Measurements from ENCODE around the gene GMPPB.
"Not testable (repeated sequence)": the region's sequence is repeated elsewhere in the genome, so short reads cannot be mapped to it uniquely, and the experiment has no call there.

Gene GMPPB

DNA sequence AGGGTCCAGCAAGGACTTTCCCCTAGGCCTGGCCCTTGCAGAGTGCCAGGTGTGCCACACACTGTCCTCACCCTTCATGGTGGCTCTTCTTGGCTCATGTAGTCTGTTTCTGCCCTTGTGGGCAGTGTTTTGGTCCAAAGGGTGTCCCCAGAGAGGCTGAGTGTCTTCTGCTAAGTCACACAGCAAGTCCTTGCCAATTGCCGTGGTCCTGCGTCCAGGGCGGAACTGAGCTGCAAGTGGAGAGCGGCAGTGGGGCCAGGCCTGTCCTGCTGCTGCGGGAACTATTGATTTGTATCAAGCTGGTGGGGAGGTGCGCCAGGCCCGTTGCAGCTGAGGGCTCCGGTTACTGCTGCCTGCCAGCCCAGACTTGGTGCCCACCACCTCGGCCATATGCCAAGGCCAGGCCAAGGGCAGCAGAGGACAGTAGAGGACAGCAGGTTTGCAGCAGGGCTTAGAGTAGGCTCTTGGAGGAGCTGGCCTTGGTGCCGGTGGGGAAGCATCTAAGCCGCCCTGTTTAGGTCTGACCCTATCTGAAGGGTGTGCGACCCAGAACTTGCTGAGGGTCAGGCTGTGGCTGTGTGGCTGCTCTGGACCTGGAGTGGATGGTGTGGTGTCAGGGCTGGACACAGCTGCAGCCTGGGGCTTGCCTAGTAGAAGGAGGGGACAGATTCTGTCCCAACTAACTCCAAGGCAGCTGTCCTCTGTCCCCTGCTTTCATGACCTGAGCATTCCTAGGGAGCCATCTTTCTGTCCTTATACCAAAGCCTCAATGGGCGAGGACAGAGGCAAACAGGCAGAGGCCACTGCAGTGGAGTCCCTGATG lies 8.8 kb downstream of the GMPPB start:
- no peak for DNase-seq (ENCODE audit: low read depth, low spot score)

GRCh38 chr3:49713336-49714105 lies 10.2 kb downstream of the GMPPB start:
- no peak for DNase-seq (ENCODE audit: low read depth, low spot score)

GRCh38 chr3:49712631-49713317 lies 11.0 kb downstream of the GMPPB start:
- no peak for DNase-seq (ENCODE audit: low read depth, low spot score)

GRCh38 chr3:49712166-49712565 lies 11.6 kb downstream of the GMPPB start:
- DNase-seq (ENCODE audit: low read depth, low spot score): no peak

DNA sequence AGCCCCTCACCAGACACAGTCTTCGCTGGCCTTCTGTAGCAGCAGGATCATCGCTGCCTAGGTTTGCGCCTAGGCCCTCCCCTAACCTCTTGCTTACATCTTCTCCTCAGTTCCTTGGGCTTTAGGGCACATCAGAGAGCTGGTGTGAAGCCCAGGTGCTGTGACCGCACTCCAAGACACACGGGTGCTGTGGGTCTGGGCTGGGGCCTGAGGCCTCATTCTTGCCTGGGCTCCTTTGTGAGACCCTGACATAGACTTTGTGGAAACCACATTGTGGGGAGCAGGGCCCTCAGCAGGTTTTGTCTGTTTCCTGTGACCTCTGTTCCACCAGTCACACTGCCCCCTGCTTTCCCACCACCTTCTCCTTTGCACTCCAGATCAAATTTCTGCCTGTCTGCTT lies 12.3 kb downstream of the GMPPB start:
- no peak for DNase-seq (ENCODE audit: low read depth, low spot score)

DNA sequence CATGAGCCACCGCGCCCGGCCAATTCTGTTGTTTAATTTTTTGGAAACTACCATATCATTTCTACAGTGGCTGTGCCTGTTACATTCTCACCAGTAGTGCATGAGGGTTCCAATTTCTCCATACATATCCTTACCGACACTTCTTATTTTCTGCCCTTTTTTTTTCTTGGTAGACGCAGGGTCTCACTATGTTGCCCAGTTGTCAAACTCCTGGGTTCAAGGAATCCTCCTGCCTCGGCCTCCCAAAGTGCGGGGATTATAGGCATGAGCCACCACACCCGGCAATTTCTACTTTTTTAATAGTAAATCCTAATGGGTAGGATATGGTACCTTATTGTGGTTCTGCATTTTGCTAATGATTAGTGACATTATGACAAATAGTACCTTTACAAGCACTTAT lies 13.9 kb downstream of the GMPPB start:
- DNase-seq (ENCODE audit: low read depth, low spot score): no peak

DNA sequence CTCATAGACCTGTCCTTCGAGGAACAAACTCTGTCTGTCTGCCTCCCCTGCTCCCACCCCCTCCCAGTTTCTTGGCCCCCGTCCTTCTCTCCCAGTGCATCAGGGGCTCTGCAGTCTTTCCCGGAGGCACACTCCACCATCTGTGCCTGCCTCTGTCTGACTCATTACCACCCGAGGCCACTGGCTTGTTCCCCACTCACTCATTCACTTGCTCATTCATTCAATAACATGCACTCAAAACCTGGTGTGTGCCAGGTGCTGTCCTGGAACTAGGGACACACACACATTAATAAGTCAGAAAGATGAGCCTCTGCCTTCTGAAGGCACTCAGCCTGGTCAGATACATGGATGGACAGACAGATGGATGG lies 16.7 kb downstream of the GMPPB start:
- no peak for DNase-seq (ENCODE audit: low read depth, low spot score)

- DNase-seq (ENCODE audit: low read depth, low spot score): no peak
These were observed 17.2 kb downstream of the GMPPB start for GRCh38 chr3:49706456-49707112.

DNA sequence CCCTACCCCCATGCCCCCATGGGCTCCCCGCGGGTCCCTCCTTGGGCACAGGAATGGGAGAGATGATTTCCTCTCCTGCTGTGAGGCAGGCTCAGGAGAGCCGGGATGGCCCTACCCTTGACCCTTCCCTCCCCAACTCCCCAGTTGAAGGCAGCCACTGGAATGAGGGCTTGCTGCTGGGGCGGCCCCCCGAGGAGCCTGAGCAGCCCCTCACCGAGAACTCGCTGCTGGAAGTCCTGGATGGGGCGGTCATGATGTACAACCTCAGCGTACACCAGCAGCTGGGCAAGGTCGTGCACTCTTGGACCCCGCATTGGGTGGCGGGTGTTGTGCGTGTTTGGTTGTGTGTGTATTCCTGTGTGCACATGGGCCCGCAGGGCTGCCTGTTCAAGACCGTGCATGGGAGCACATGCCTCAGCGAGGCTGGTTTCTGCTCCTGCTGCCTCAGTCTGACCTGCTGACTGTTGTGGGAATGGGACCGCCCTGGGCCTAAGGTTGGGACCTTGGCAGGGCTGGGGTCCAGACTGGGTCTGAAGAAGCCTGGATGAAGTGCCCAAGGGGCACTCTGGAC lies 18.3 kb downstream of the GMPPB start:
- no peak for DNase-seq (ENCODE audit: low read depth, low spot score)

DNA sequence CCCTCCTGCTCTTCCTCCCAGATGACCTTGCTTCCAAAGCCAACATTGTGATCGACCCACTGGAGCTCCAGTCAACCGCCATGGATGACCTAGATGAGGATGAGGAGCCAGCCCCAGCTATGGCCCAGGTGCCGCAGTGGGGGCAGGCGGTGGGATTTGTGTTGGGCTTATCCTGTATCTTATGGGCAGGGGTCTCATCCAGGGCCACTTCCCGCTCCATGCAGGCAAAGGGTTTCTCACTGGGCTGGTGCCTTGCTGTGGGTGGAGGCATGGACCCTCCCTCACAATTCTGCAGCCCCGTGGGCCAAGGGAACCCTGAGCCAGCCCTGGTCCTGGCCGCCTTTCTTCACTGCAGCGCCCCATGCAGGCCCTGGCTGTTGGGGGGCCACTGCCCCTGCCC lies 19.1 kb downstream of the GMPPB start:
- DNase-seq (ENCODE audit: low read depth, low spot score): no peak

- no peak for DNase-seq (ENCODE audit: low read depth, low spot score)
These were observed 19.8 kb downstream of the GMPPB start for GRCh38 chr3:49703956-49704355.

GRCh38 chr3:49703443-49703927 lies 20.3 kb downstream of the GMPPB start:
- DNase-seq (ENCODE audit: low read depth, low spot score): peak; percentile 25

- DNase-seq (ENCODE audit: low read depth, low spot score): no peak
These were observed 21.1 kb downstream of the GMPPB start for GRCh38 chr3:49702672-49703071.

DNA sequence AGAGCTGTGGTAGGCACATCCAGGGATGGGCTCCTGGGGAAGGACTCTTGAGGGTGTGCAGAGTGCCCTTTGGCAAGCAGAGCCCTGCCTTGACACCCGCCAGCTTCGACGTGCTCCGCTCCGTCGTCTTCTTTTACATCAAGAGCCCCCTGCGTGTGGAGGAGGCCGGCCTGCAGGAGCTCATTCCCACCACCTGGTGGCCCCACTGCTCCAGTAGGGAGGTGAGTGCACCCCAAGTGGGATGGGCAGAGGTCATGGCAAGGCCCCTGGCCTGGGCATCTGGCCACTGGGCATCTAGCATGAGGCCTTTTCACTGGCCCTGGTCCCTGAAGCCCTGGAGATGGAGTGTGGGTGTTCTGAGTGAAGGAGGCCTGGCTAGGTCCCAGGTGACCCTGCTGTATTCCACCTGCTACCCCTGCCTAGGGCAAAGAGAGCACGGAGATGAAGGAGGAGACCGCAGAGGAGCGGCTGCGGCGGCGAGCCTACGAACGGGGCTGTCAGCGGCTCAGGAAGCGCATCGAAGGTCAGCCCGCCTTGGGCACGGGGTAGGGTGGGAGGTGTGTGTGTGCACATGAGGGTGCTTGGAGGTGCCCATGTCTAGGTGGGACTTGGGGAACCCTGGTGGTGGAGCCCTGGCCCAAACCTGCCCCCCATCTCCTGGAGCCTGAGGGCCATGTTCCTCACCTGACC lies 22.2 kb downstream of the GMPPB start:
- no peak for DNase-seq (ENCODE audit: low read depth, low spot score)

DNA sequence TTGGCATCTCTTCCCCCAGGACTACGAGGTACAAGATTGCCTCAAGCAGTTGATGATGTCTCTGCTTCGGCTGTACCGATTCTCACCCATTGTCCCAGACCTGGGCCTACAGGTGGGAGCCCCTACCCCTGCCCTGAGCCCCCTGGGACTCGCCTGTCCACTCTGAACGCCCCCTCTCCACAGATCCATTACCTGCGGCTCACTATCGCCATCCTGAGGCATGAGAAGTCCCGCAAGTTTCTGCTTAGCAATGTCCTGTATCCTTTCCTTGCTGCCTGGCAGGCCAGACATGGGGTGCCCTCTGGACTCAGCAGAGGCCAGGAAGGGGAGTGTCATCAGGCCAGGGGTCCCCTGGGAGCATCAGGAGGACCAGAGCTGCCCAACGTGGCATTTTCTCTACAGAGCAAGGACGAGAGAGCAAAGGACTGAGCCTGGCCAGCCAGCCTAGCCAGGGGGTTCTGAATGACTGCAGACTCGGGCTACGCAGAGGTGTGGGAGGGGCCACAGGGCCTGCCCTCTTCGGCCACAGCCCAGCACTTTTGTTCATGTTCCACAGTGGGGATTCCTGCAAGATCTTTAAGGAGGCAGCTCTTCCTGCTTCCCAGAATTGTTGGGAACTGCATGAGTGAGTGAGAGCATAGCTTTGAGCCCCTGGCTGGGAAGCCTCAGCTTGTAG lies 23.2 kb downstream of the GMPPB start:
- no peak for DNase-seq (ENCODE audit: low read depth, low spot score)

DNA sequence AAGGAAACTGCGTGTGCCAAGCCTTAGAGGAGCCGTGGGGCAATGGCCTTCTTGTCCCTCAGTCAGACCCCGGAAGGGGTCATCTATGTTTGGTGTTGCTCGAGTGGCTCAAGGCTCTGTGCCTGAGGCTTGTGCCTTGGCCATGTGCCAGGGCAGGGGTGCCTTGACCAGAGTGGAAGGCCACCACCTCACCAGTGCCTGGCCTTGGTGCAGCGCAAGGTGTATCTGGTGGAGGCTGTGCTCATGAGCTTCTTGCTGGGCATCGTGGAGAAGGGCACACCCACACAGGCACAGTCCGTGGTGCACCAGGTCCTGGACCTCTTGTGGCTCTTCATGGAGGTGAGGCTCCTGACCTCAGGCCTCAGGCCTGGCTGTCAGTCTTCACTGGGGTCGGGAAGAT lies 23.7 kb downstream of the GMPPB start:
- DNase-seq (ENCODE audit: low read depth, low spot score): no peak

DNA sequence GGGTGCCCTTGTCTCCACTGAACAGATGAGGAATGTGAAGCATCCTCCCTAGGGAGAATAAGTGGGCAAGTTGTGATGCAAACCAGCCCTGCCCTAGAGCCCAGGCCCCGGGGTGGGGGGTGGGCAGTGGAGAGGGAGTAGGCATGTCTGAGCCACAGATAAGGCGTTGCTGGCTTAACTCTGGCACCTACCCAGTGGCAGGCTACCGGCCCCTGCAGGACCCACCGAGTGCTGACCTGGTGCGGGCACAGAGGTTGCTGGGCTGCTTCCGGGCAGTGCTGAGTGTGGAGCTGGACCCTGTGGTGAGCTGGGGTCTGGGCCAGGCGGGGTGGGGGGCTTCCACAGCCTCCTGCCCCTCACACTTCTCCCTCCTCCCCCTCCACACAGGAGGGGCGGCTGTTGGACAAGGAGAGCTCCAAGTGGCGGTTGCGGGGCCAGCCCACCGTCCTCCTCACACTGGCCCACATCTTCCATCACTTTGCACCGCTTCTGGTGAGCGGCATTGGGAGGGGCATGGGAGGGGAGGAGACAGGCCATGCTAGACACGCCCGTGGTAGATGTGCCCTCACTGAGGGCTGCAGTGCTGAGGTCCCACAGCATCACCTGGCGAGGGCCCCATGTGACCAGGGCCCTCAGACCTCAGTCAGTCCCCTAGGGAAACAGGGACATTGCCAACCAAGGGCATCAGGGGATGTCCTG lies 24.3 kb downstream of the GMPPB start:
- no peak for DNase-seq (ENCODE audit: low read depth, low spot score)

DNA sequence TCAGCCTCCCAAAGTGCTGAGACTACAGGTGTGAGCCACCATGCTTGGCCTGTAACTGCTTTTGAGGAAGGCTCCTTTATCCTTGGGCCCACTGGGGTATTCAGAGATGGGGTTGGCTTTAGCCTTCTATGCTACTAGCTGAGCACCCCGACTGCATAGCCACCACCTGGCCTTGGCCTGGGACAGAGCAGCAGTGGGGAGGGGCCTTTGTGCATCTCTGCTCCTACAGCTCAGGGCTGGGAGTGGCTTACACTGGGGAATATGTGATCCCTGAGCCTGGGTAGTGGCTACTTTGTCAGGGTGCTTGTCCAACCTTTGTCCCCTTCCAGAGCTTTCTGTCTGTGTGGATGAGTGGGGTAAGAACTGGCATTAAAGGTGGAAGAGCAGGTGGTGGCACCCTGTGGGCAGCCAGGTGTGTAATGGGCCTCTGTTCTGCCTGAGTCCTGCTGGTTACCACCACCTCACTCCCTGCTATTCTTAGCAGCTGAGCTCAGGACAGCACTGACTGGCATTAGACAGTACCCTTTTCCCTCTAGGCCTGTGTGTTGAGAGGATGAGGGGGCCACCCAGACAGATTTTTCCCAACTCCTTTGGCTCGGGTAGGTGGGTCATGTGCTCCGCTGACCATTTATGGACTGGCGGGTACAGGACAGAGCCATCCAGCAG lies 28.3 kb downstream of the GMPPB start:
- DNase-seq (ENCODE audit: low read depth, low spot score): not testable (repeated sequence)

- not testable (repeated sequence) for DNase-seq (ENCODE audit: low read depth, low spot score)
These were observed 29.2 kb downstream of the GMPPB start for GRCh38 chr3:49694409-49695070.

Data from activated naive CD8-positive, alpha-beta T cell treated with anti-CD3 and anti-CD28 coated beads, Interleukin-2, amount 50 U/mL, for 16 hours (primary cell).